ENCODE data around the gene NSRP1.
"Not testable (repeated sequence)": the region's sequence is repeated elsewhere in the genome, so short reads cannot be mapped to it uniquely, and the experiment has no call there.

NSRP1 gene

GRCh38 chr17:30188211-30188939 is 71.8 kb downstream of the NSRP1 start:
- no peak for DNase-seq

GRCh38 chr17:30191072-30191471 is 74.5 kb downstream of the NSRP1 start:
- no peak for DNase-seq

- no peak for DNase-seq
Measured at GRCh38 chr17:30196504-30196903, 79.9 kb downstream of the NSRP1 start.

GRCh38 chr17:30197416-30197815 is 80.8 kb downstream of the NSRP1 start:
- no peak for DNase-seq

GRCh38 chr17:30199600-30199999 is 83.0 kb downstream of the NSRP1 start:
- DNase-seq, result no peak

- no peak for DNase-seq
Measured at GRCh38 chr17:30200106-30200505, 83.5 kb downstream of the NSRP1 start.

- not testable (repeated sequence) for DNase-seq
Measured at GRCh38 chr17:30200656-30201055, 84.0 kb downstream of the NSRP1 start.

GRCh38 chr17:30203471-30203981 is 86.9 kb downstream of the NSRP1 start:
- no peak for DNase-seq

- no peak for DNase-seq
Measured at GRCh38 chr17:30207655-30208054, 91.0 kb downstream of the NSRP1 start.

GRCh38 chr17:30208214-30208613 is 91.6 kb downstream of the NSRP1 start:
- DNase-seq, result no peak

GRCh38 chr17:30209930-30210329 is 93.3 kb downstream of the NSRP1 start:
- DNase-seq, result no peak

- no peak for DNase-seq
Measured at GRCh38 chr17:30210366-30210765, 93.8 kb downstream of the NSRP1 start.

- no peak for DNase-seq
Measured at GRCh38 chr17:30210901-30211300, 94.3 kb downstream of the NSRP1 start.

- no peak for DNase-seq
Measured at GRCh38 chr17:30211371-30211770, 94.8 kb downstream of the NSRP1 start.

- DNase-seq, result no peak
Measured at GRCh38 chr17:30212750-30213149, 96.1 kb downstream of the NSRP1 start.

GRCh38 chr17:30217054-30217453 is 100.4 kb downstream of the NSRP1 start:
- DNase-seq, result no peak

GRCh38 chr17:30217746-30218245 is 101.2 kb downstream of the NSRP1 start:
- no peak for DNase-seq

- DNase-seq, result no peak
Measured at GRCh38 chr17:30218799-30219198, 102.2 kb downstream of the NSRP1 start.

- DNase-seq, result no peak
Measured at GRCh38 chr17:30219315-30219714, 102.7 kb downstream of the NSRP1 start.

- no peak for DNase-seq
Measured at GRCh38 chr17:30219833-30220232, 103.2 kb downstream of the NSRP1 start.

GRCh38 chr17:30220414-30220813 is 103.8 kb downstream of the NSRP1 start:
- no peak for DNase-seq

- no peak for DNase-seq
Measured at GRCh38 chr17:30221346-30221745, 104.7 kb downstream of the NSRP1 start.

GRCh38 chr17:30222251-30222650 is 105.6 kb downstream of the NSRP1 start:
- DNase-seq, result no peak

GRCh38 chr17:30222721-30223175 is 106.1 kb downstream of the NSRP1 start:
- no peak for DNase-seq
